Spleen (tissue), 7 donors: ENCODE data around the gene CADM2.

Experiments used
- CTCF ChIP-seq, 11 experiments: fragments of 200-600 bp in 7 of 11; fragments of 450-650 bp in 4 of 11; sonication (generic) in 4 of 11; IDR thresholded peaks in 8 of 11; conservative IDR thresholded peaks in 3 of 11; 1 replicate in 7 of 11; 2 replicates in 4 of 11; pipeline versions ENCODE4 v1.4.0 to v1.8.0; 2016 to 2021; ENCODE audit warnings: antibody characterized with exemption in 11 of 11, inconsistent platforms in 4 of 11, mild to moderate bottlenecking in 1 of 11
- POLR2A ChIP-seq, 3 donors: fragments of 450-650 bp; IDR thresholded peaks; one replicate each; pipeline ENCODE4 v1.5.1; 2017; ENCODE audit warnings: antibody characterized with exemption in 3 of 3, mild to moderate bottlenecking in 1 of 3
- POLR2AphosphoS5 ChIP-seq, 3 donors: sonication (generic); formaldehyde crosslinking; IDR thresholded peaks; one replicate each; pipeline ENCODE4 v1.5.1; 2017; ENCODE audit warnings: antibody characterized with exemption in 3 of 3
- donor health status: DM: no; HTN: no; CAD: no; lungs with moderate emphysema.
- donor health status: DM: no; HTN: no; CAD: no.
- donor health status: DM: no; HTN: no; CAD: no.

GRCh38 chr3:85790445-85791030 is 831.7 kb downstream of the CADM2 start:
- TF ChIP-seq POLR2A (IDR thresholded peaks at IDR 0.05) (no peak), CTCF (IDR thresholded peaks at IDR 0.05 in 8 of 11, conservative IDR thresholded peaks at IDR 0.05 in 3 of 11) (no peak), POLR2AphosphoS5 (IDR thresholded peaks at IDR 0.05) (no peak)
